ENCODE measurements around the gene GNAS. TPM values are rescaled to one million over a fixed set of nuclear protein-coding genes. Genes with fewer than 3 reads are reported as not detected.

Gene GNAS
- total RNA-seq, 4 donors from 2014 or later: 2,457 to 5,038 (median 3,494) TPM

GRCh38 chr20:58895448-58896180 is 43.1 kb downstream of the GNAS start:
- no peaks in the 10 kb centered on the region for H3K27me3 ChIP-seq
- peaks cover 8 to 16% of the 10 kb centered on the region in 2 donors for H3K36me3 ChIP-seq
- H3K27ac ChIP-seq: peak overlapping the region; percentile 99 to 100 (median 100)
- TF ChIP-seq POLR2A (IDR thresholded peaks at IDR 0.05): peak in 1 of 2 donors; percentile 34
- TF ChIP-seq, protein P1, sequence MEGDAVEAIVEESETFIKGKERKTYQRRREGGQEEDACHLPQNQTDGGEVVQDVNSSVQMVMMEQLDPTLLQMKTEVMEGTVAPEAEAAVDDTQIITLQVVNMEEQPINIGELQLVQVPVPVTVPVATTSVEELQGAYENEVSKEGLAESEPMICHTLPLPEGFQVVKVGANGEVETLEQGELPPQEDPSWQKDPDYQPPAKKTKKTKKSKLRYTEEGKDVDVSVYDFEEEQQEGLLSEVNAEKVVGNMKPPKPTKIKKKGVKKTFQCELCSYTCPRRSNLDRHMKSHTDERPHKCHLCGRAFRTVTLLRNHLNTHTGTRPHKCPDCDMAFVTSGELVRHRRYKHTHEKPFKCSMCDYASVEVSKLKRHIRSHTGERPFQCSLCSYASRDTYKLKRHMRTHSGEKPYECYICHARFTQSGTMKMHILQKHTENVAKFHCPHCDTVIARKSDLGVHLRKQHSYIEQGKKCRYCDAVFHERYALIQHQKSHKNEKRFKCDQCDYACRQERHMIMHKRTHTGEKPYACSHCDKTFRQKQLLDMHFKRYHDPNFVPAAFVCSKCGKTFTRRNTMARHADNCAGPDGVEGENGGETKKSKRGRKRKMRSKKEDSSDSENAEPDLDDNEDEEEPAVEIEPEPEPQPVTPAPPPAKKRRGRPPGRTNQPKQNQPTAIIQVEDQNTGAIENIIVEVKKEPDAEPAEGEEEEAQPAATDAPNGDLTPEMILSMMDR (IDR thresholded peaks at IDR 0.05): no peak
- peaks cover 60 to 67% of the 10 kb centered on the region in 2 donors for H3K4me1 ChIP-seq
- peak overlapping the region in 2 of 3 donors; percentile 11 to 78 for H3K4me3 ChIP-seq (replicated peaks in 1 of 3)
- WGBS, 2 donors: 18% methylated on average over 13 of the region's 13 CpGs
- H3K9me3 ChIP-seq: no peaks in the 10 kb centered on the region
- intact Hi-C loops (cut with DNase I): loop anchor here (10.0 kb wide), 1 partner anchor 109 kb away; the partner anchor contains the start of gene CTSZ
- peak; percentile 75 to 85 for DNase-seq

DNA sequence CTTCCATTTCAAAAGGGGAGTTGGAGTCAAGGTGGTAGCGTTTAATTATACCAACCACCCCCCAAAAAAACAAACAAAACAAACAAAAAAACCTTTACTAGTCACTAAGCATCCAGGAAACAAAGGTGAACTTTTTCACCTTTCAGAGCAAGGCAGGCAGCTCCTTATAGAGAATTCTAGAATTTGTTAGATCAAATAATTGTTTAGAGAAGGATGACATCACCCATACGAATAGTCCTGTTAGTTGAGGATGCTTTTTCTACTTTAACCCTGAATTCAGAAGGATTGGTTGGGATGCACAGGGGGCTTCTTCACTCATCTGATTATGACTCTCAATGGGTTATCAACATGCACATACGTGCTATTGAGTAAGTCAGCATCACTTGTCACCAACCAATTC is 44.3 kb downstream of the GNAS start:
- Histone ChIP-seq H3K36me3 (peaks cover 13 to 16% of the 10 kb centered on the region in 2 donors), H3K27me3 (no peaks in the 10 kb centered on the region), H3K4me3 (replicated peaks in 1 of 3) (no peak overlapping the region), H3K4me1 (peaks cover 72 to 73% of the 10 kb centered on the region in 2 donors), H3K9me3 (no peaks in the 10 kb centered on the region), H3K27ac (peak overlapping the region; percentile 99 to 100 (median 100))
- DNase-seq: no peak
- no peak for TF ChIP-seq POLR2A (IDR thresholded peaks at IDR 0.05)
- TF ChIP-seq, protein P1 (IDR thresholded peaks at IDR 0.05): no peak
- 61 to 64% methylated on average over 3 of the region's 3 CpGs for WGBS, 2 donors
- intact Hi-C loops (cut with DNase I): loop anchor here (10.0 kb wide), 1 partner anchor 108 kb away; the partner anchor contains the start of gene CTSZ

DNA sequence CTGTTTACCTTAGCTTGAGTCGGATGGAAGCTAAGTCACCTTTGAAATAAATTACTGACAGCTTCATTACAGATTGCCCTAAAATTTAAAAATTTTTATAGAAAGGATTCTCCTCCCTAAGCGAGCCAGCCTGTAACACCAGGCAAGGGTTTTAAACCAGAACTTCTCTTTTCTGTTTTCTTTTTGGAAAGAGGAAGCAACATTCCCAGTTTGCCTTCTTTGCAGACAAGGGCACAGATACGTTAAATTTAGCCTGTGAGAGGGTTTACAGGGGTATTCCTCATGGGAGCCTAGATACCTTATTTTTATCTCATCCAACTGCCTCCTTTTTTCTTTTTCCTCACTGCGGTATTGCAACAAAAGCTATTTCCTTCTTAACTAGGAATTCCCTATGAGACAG is 45.0 kb downstream of the GNAS start:
- Histone ChIP-seq H3K4me3 (replicated peaks in 1 of 3) (no peak overlapping the region), H3K27me3 (no peaks in the 10 kb centered on the region), H3K36me3 (peaks cover 13 to 16% of the 10 kb centered on the region in 2 donors), H3K27ac (peak overlapping the region; percentile 28 to 100 (median 99)), H3K4me1 (peaks cover 75 to 76% of the 10 kb centered on the region in 2 donors), H3K9me3 (no peaks in the 10 kb centered on the region)
- no peak for DNase-seq
- 65 to 72% methylated on average over 4 of the region's 4 CpGs for WGBS, 2 donors
- intact Hi-C loops (cut with DNase I): loop anchor here (10.0 kb wide), 1 partner anchor 107 kb away; the partner anchor contains the start of gene CTSZ
- TF ChIP-seq, protein P1 (IDR thresholded peaks at IDR 0.05): no peak
- TF ChIP-seq POLR2A (IDR thresholded peaks at IDR 0.05): no peak

GRCh38 chr20:58898629-58899408 is 46.3 kb downstream of the GNAS start:
- intact Hi-C loops (cut with DNase I): loop anchor here (10.0 kb wide), 1 partner anchor 106 kb away; the partner anchor contains the start of gene CTSZ
- peak in 1 of 2 donors; percentile 41 for DNase-seq
- H3K9me3 ChIP-seq: no peaks in the 10 kb centered on the region
- H3K4me1 ChIP-seq: peaks cover 68 to 80% of the 10 kb centered on the region in 2 donors
- peak overlapping the region in 2 of 3 donors; percentile 8 to 100 for H3K27ac ChIP-seq
- no peaks in the 10 kb centered on the region for H3K27me3 ChIP-seq
- peaks cover 23 to 26% of the 10 kb centered on the region in 2 donors for H3K36me3 ChIP-seq
- 61 to 65% methylated on average over 15 of the region's 15 CpGs for WGBS, 2 donors
- TF ChIP-seq POLR2A (IDR thresholded peaks at IDR 0.05): no peak
- TF ChIP-seq, protein P1 (IDR thresholded peaks at IDR 0.05): no peak
- H3K4me3 ChIP-seq (replicated peaks in 1 of 3): no peak overlapping the region

Measured in thyroid gland (tissue), 4 donors.